ENCODE measurements around the gene SNX3. TPM values are rescaled to one million over a fixed set of nuclear protein-coding genes. Genes with fewer than 3 reads are reported as not detected.

The SNX3 gene
- total RNA-seq, 2 experiments from 2014 or later = 39.8 to 40.8 TPM

DNA sequence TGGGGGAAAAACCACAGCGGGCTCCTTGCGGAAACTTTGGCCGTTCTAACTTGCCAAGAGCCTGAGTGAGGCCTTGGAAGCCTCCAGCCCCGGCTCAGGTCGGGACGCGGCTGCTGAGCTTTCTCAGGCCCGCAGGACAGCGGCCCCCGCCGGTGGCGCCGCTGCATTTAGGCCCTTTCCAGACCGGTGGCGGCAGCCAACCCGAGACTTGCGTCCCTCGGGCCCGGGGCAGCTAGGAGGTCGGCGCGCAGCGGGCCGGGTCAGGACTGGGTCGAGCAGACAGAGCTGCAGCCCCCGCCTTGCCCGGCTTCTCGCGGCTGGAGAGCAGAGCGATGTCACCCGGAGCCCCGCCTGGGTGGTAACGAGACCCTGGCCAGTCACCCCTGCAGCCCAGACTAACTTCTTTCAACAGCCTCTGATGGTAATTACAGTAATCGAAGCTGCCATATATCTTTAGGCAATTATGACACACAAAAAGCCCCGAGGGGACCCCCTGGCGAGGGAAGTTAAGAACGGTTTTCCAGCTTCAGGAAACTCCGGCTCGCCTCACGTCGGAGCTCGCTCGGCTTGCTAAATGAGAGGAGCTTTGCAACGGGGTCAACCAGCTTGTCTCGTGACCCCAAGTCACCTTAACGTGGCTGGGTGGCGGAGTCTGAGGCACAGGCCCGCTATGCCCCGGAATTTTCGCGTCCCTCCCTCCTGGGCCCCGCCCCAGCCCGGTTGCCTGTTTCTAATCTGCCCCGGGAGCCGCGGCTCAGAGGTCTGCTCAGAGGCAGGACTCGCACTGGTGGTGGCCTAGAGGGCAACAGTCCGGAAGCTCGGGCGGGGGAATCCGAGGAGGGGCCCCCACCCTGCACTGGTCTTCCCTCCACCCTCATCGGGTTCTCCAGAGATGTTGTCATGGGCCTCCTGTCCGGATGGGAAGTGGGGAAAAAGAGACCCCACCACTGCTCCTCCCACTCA, 92.1 kb downstream of the SNX3 start:
- CTCF ChIA-PET = interaction anchor here (0.6 to 1.2 kb wide), 2 partner anchors 36 to 646 kb away, joined by 3 read pairs; no protein-coding TSS in a partner anchor
- H3K9me3 ChIP-seq (ENCODE audit: control insufficient read depth in 1 of 2, insufficient read depth in 1 of 2, low read length in 2 of 2) = peaks cover 0 to 62% of the 10 kb centered on the region in 2 experiments

DNA sequence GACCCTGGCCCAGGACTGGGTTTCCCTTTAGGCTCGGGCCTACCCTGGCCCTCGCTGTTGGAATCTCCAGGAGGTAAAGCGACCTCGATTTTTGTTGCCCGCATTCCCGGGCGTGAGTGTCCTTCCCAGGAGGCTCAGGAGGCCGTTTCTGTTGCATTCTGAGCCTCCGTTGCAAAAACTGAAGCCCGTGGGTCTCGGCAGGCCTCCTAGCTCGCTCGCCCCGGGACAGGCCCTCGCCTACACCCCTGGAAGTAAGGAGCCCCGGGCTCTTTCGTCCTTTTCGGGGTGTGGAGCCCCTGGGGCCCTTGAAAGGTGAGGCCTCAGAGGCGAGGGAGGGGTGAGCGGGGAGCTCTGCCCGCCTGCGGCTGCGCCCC, 92.8 kb downstream of the SNX3 start:
- Histone ChIP-seq H3K4me3 (ENCODE audit: low read length) (peak overlapping the region; percentile 17), H3K27ac (ENCODE audit: low read depth in 1 of 2, low read length in 2 of 2) (no peak overlapping the region), H3K9me3 (ENCODE audit: control insufficient read depth in 1 of 2, insufficient read depth in 1 of 2, low read length in 2 of 2) (peaks cover 0 to 62% of the 10 kb centered on the region in 2 experiments), H3K36me3 (ENCODE audit: insufficient read depth, low read length) (no peaks in the 10 kb centered on the region), H3K4me1 (ENCODE audit: insufficient read depth, low read length) (peaks cover 61% of the 10 kb centered on the region), H3K27me3 (ENCODE audit: control insufficient read depth in 1 of 2, insufficient read depth in 2 of 2, low read length in 2 of 2) (peaks cover 89 to 100% of the 10 kb centered on the region in 2 experiments)
- Mint-ChIP-seq H3K4me1 (ENCODE audit: low read depth) (peaks cover 51% of the 10 kb centered on the region), H3K27me3 (peaks cover 94% of the 10 kb centered on the region), H3K27ac (no peak overlapping the region), H3K36me3 (ENCODE audit: low read depth) (no peaks in the 10 kb centered on the region), H3K4me3 (peak overlapping the region; percentile 60), H3K9me3 (no peaks in the 10 kb centered on the region)
- POLR2A ChIA-PET = interaction anchor here (1.1 kb wide), 1 partner anchor 10 kb away, joined by 3 read pairs; no protein-coding TSS in a partner anchor
- TF ChIP-seq, protein P1, sequence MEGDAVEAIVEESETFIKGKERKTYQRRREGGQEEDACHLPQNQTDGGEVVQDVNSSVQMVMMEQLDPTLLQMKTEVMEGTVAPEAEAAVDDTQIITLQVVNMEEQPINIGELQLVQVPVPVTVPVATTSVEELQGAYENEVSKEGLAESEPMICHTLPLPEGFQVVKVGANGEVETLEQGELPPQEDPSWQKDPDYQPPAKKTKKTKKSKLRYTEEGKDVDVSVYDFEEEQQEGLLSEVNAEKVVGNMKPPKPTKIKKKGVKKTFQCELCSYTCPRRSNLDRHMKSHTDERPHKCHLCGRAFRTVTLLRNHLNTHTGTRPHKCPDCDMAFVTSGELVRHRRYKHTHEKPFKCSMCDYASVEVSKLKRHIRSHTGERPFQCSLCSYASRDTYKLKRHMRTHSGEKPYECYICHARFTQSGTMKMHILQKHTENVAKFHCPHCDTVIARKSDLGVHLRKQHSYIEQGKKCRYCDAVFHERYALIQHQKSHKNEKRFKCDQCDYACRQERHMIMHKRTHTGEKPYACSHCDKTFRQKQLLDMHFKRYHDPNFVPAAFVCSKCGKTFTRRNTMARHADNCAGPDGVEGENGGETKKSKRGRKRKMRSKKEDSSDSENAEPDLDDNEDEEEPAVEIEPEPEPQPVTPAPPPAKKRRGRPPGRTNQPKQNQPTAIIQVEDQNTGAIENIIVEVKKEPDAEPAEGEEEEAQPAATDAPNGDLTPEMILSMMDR (IDR thresholded peaks at IDR 0.05) = no peak
- intact Hi-C loops (cut with DNase I, micrococcal nuclease) = no loop called here
- ATAC-seq (ENCODE audit: poor library complexity) (no peak), DNase-seq (no peak)
- CTCF ChIA-PET = interaction anchor here (1.2 kb wide), 1 partner anchor 35 kb away, joined by 3 read pairs; no protein-coding TSS in a partner anchor

More for the DNA sequence above, 92.1 kb downstream of the SNX3 start:
- intact Hi-C loops (cut with DNase I, micrococcal nuclease) = no loop called here
- TF ChIP-seq, protein P1 (IDR thresholded peaks at IDR 0.05) = no peak
- Mint-ChIP-seq H3K27ac (no peak overlapping the region), H3K4me3 (peak overlapping the region; percentile 69), H3K9me3 (no peaks in the 10 kb centered on the region), H3K36me3 (ENCODE audit: low read depth) (no peaks in the 10 kb centered on the region), H3K4me1 (ENCODE audit: low read depth) (peaks cover 49% of the 10 kb centered on the region), H3K27me3 (peaks cover 94% of the 10 kb centered on the region)
- ATAC-seq (ENCODE audit: poor library complexity) = no peak
- no peak overlapping the region for H3K27ac ChIP-seq (ENCODE audit: low read depth in 1 of 2, low read length in 2 of 2)
- no peaks in the 10 kb centered on the region for H3K36me3 ChIP-seq (ENCODE audit: insufficient read depth, low read length)
- peaks cover 83 to 98% of the 10 kb centered on the region in 2 experiments for H3K27me3 ChIP-seq (ENCODE audit: control insufficient read depth in 1 of 2, insufficient read depth in 2 of 2, low read length in 2 of 2)
- peaks cover 61% of the 10 kb centered on the region for H3K4me1 ChIP-seq (ENCODE audit: insufficient read depth, low read length)
- POLR2A ChIA-PET = interaction anchor here (1.1 to 1.3 kb wide), 2 partner anchors 11 to 92 kb away, joined by 3 read pairs; partner anchors contain the start of gene SNX3
- H3K4me3 ChIP-seq (ENCODE audit: low read length) = peak overlapping the region; percentile 27
- DNase-seq = peak in 2 of 14 experiments; percentile 29 to 37

DNA sequence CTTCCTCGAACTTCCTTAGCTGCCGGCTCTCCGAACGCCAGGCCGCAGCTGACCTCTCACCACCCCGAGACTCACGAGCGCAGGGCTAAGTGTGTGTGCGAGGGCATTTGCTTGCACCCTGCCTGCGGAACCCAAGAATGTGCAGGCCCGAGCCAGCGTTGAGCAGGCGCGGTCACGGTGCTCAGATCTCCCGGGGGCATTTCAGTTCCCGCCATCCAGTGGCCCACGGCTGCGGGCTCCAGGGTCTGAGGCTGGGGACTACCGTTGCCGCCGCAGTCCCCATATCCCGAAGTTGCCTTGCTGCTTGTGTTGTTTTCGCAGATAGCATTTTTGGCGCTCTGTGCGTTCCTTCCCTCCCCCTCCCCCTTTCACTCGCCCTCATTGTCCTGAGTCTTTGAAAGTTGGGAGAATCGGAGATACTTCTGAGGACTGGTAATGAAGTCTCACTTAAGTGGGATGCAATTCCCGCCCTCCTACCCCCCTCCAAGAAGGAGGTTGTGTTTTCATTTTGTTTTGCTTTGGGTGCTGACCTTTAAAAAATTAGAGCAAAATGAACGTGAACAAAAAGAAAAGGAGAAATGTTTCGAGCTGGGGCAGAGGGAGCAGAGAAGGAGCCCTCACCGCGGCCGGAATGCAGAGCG, 93.3 kb downstream of the SNX3 start:
- no peak overlapping the region for H3K27ac ChIP-seq (ENCODE audit: low read depth in 1 of 2, low read length in 2 of 2)
- ATAC-seq (ENCODE audit: poor library complexity) (no peak), DNase-seq (no peak)
- H3K36me3 ChIP-seq (ENCODE audit: insufficient read depth, low read length) = no peaks in the 10 kb centered on the region
- CTCF ChIA-PET = interaction anchor here (1.2 kb wide), 1 partner anchor 35 kb away, joined by 3 read pairs; no protein-coding TSS in a partner anchor
- peaks cover 0 to 62% of the 10 kb centered on the region in 2 experiments for H3K9me3 ChIP-seq (ENCODE audit: control insufficient read depth in 1 of 2, insufficient read depth in 1 of 2, low read length in 2 of 2)
- TF ChIP-seq, protein P1 (IDR thresholded peaks at IDR 0.05) = no peak
- H3K27me3 Mint-ChIP-seq = peaks cover 94% of the 10 kb centered on the region
- peaks cover 61% of the 10 kb centered on the region for H3K4me1 ChIP-seq (ENCODE audit: insufficient read depth, low read length)
- H3K4me3 ChIP-seq (ENCODE audit: low read length) = peak overlapping the region; percentile 17
- peaks cover 51% of the 10 kb centered on the region for H3K4me1 Mint-ChIP-seq (ENCODE audit: low read depth)
- no peak overlapping the region for H3K27ac Mint-ChIP-seq
- peaks cover 88 to 100% of the 10 kb centered on the region in 2 experiments for H3K27me3 ChIP-seq (ENCODE audit: control insufficient read depth in 1 of 2, insufficient read depth in 2 of 2, low read length in 2 of 2)
- POLR2A ChIA-PET = no interaction called here
- intact Hi-C loops (cut with DNase I, micrococcal nuclease) = no loop called here
- H3K4me3 Mint-ChIP-seq = peak overlapping the region; percentile 60
- no peaks in the 10 kb centered on the region for H3K36me3 Mint-ChIP-seq (ENCODE audit: low read depth)
- H3K9me3 Mint-ChIP-seq = no peaks in the 10 kb centered on the region
